GM10266 (cell line): ENCODE results near the gene COMTD1.

ENCODE experiments used
- DNase-seq: peaks from one replicate; pipeline ENCODE4 v3.0.0; 2012; ENCODE audit errors: extremely low spot score
- CTCF ChIP-seq: IDR thresholded peaks from 2 replicates; pipeline ENCODE4 v1.5.1; 2012; ENCODE audit warnings: mild to moderate bottlenecking, low read depth; ENCODE audit not compliant: control insufficient read depth, insufficient read depth; ENCODE audit errors: missing control alignments

The COMTD1 gene

GRCh38 chr10:75235375-75236177 is at the start of gene COMTD1:
TSS of gene COMTD1 (minus strand) at chr10:75235957. CDS start at chr10:75235928, 29 bp downstream.
- TF ChIP-seq CTCF = peak; percentile 100

GRCh38 chr10:75283671-75284470 is 48.1 kb upstream of the COMTD1 start:
- TF ChIP-seq CTCF = no peak
- DNase-seq = no peak

More at GRCh38 chr10:75235375-75236177, at the start of gene COMTD1:
- peak; percentile 94 for DNase-seq

GRCh38 chr10:75283078-75283670 is 47.4 kb upstream of the COMTD1 start:
- DNase-seq = no peak
- no peak for TF ChIP-seq CTCF

- DNase-seq = no peak
- TF ChIP-seq CTCF = no peak
Observed at GRCh38 chr10:75281974-75282373, 46.2 kb upstream of the COMTD1 start.

- no peak for DNase-seq
- TF ChIP-seq CTCF = no peak
Observed at GRCh38 chr10:75280236-75280635, 44.5 kb upstream of the COMTD1 start.

GRCh38 chr10:75276069-75276872 is 40.5 kb upstream of the COMTD1 start:
- TF ChIP-seq CTCF = no peak
- no peak for DNase-seq
